Measurements from ENCODE around the gene CLEC20A.

The CLEC20A gene

GRCh38 chr1:178452013-178452412, 44.8 kb downstream of the CLEC20A start:
- H3K4me1 ChIP-seq (ENCODE audit: low read length): no peaks in the 10 kb centered on the region
- H4K20me1 ChIP-seq (ENCODE audit: insufficient read depth, low read length): no peaks in the 10 kb centered on the region
- H3K4me2 ChIP-seq (ENCODE audit: low read depth, low read length): no peak overlapping the region
- H3F3A ChIP-seq (ENCODE audit: insufficient read depth, low read length): no peaks in the 10 kb centered on the region
- H3K9me3 ChIP-seq (replicated peaks; ENCODE audit: insufficient read depth, low read length): no peaks in the 10 kb centered on the region
- no peaks in the 10 kb centered on the region for H3K9me2 ChIP-seq (replicated peaks; ENCODE audit: insufficient read depth, low read length)
- H3K9ac ChIP-seq (ENCODE audit: low read length): no peak overlapping the region
- no peak for DNase-seq
- H3K27ac ChIP-seq (ENCODE audit: low read length): no peak overlapping the region
- no peak for TF ChIP-seq EZH2phosphoT487 (IDR thresholded peaks at IDR 0.05; ENCODE audit: low read length)
- no peaks in the 10 kb centered on the region for H3K79me2 ChIP-seq (ENCODE audit: low read length)
- H3K36me3 ChIP-seq (replicated peaks; ENCODE audit: insufficient read depth, low read length): no peaks in the 10 kb centered on the region
- no peak overlapping the region for H2AFZ ChIP-seq (ENCODE audit: low read length)
- no peaks in the 10 kb centered on the region for H3K27me3 ChIP-seq (replicated peaks; ENCODE audit: insufficient read depth, low read length)
- no peak overlapping the region for H3K4me3 ChIP-seq (ENCODE audit: low read length)

GRCh38 chr1:178451529-178451928, 45.2 kb downstream of the CLEC20A start:
- TF ChIP-seq EZH2phosphoT487 (IDR thresholded peaks at IDR 0.05; ENCODE audit: low read length) (no peak), EZH2 (optimal IDR thresholded peaks at IDR 0.05; ENCODE audit: low read depth, low read length) (no peak), CTCF (IDR thresholded peaks at IDR 0.05; ENCODE audit: low read length) (no peak)
- H3K79me2 ChIP-seq (ENCODE audit: low read length): no peaks in the 10 kb centered on the region
- H3K36me3 ChIP-seq (replicated peaks; ENCODE audit: insufficient read depth, low read length): no peaks in the 10 kb centered on the region
- no peak for DNase-seq
- no peak overlapping the region for H3K4me2 ChIP-seq (ENCODE audit: low read depth, low read length)
- H3F3A ChIP-seq (ENCODE audit: insufficient read depth, low read length): no peaks in the 10 kb centered on the region
- H4K20me1 ChIP-seq (ENCODE audit: insufficient read depth, low read length): no peaks in the 10 kb centered on the region
- H3K27ac ChIP-seq (ENCODE audit: low read length): no peak overlapping the region
- H3K27me3 ChIP-seq (replicated peaks; ENCODE audit: insufficient read depth, low read length): no peaks in the 10 kb centered on the region
- H3K9me3 ChIP-seq (replicated peaks; ENCODE audit: insufficient read depth, low read length): no peaks in the 10 kb centered on the region
- H3K4me3 ChIP-seq (ENCODE audit: low read length): no peak overlapping the region
- H2AFZ ChIP-seq (ENCODE audit: low read length): no peak overlapping the region
- H3K9me2 ChIP-seq (replicated peaks; ENCODE audit: insufficient read depth, low read length): no peaks in the 10 kb centered on the region
- no peaks in the 10 kb centered on the region for H3K4me1 ChIP-seq (ENCODE audit: low read length)
- no peak overlapping the region for H3K9ac ChIP-seq (ENCODE audit: low read length)

GRCh38 chr1:178450871-178451270, 45.9 kb downstream of the CLEC20A start:
- Histone ChIP-seq H2AFZ (ENCODE audit: low read length) (no peak overlapping the region), H3K9me2 (replicated peaks; ENCODE audit: insufficient read depth, low read length) (no peaks in the 10 kb centered on the region), H3K4me1 (ENCODE audit: low read length) (no peaks in the 10 kb centered on the region), H3K36me3 (replicated peaks; ENCODE audit: insufficient read depth, low read length) (no peaks in the 10 kb centered on the region), H4K20me1 (ENCODE audit: insufficient read depth, low read length) (no peaks in the 10 kb centered on the region), H3K9me3 (replicated peaks; ENCODE audit: insufficient read depth, low read length) (no peaks in the 10 kb centered on the region), H3K9ac (ENCODE audit: low read length) (no peak overlapping the region), H3F3A (ENCODE audit: insufficient read depth, low read length) (no peaks in the 10 kb centered on the region), H3K27ac (ENCODE audit: low read length) (no peak overlapping the region), H3K27me3 (replicated peaks; ENCODE audit: insufficient read depth, low read length) (no peaks in the 10 kb centered on the region), H3K79me2 (ENCODE audit: low read length) (no peaks in the 10 kb centered on the region), H3K4me3 (ENCODE audit: low read length) (no peak overlapping the region), H3K4me2 (ENCODE audit: low read depth, low read length) (no peak overlapping the region)
- no peak for DNase-seq
- TF ChIP-seq EZH2phosphoT487 (IDR thresholded peaks at IDR 0.05; ENCODE audit: low read length) (no peak), EZH2 (optimal IDR thresholded peaks at IDR 0.05; ENCODE audit: low read depth, low read length) (no peak), CTCF (IDR thresholded peaks at IDR 0.05; ENCODE audit: low read length) (no peak)

GRCh38 chr1:178442925-178443324, 53.8 kb downstream of the CLEC20A start:
- no peak overlapping the region for H3K4me3 ChIP-seq (ENCODE audit: low read length)
- H3K27ac ChIP-seq (ENCODE audit: low read length): no peak overlapping the region
- H3K9me2 ChIP-seq (replicated peaks; ENCODE audit: insufficient read depth, low read length): no peaks in the 10 kb centered on the region
- no peaks in the 10 kb centered on the region for H3K9me3 ChIP-seq (replicated peaks; ENCODE audit: insufficient read depth, low read length)
- no peak for TF ChIP-seq EZH2phosphoT487 (IDR thresholded peaks at IDR 0.05; ENCODE audit: low read length)
- TF ChIP-seq EZH2 (optimal IDR thresholded peaks at IDR 0.05; ENCODE audit: low read depth, low read length): no peak
- no peak for TF ChIP-seq CTCF (IDR thresholded peaks at IDR 0.05; ENCODE audit: low read length)
- H3K4me1 ChIP-seq (ENCODE audit: low read length): no peaks in the 10 kb centered on the region
- H3K4me2 ChIP-seq (ENCODE audit: low read depth, low read length): no peak overlapping the region
- no peaks in the 10 kb centered on the region for H3K79me2 ChIP-seq (ENCODE audit: low read length)
- no peak overlapping the region for H2AFZ ChIP-seq (ENCODE audit: low read length)
- no peak overlapping the region for H3K9ac ChIP-seq (ENCODE audit: low read length)
- no peak for DNase-seq
- no peaks in the 10 kb centered on the region for H3K27me3 ChIP-seq (replicated peaks; ENCODE audit: insufficient read depth, low read length)
- H4K20me1 ChIP-seq (ENCODE audit: insufficient read depth, low read length): no peaks in the 10 kb centered on the region
- H3K36me3 ChIP-seq (replicated peaks; ENCODE audit: insufficient read depth, low read length): no peaks in the 10 kb centered on the region
- no peaks in the 10 kb centered on the region for H3F3A ChIP-seq (ENCODE audit: insufficient read depth, low read length)

Measured in MM.1S (cell line).